ENCODE data around the gene TAF1B. TPM values are rescaled to one million over a fixed set of nuclear protein-coding genes. Genes with fewer than 3 reads are reported as not detected.

TAF1B gene
- total and polyA plus RNA-seq, 10 of the 15 experiments (the other 5 are each of a cell fraction or from before 2014, with no cell fraction given) = 8.1 to 18.3 (median 12.4) TPM

- TF ChIP-seq ESRRA (IDR thresholded peaks at IDR 0.05; ENCODE audit: low read length) (no peak), CBFB (IDR thresholded peaks at IDR 0.05; ENCODE audit: low read depth) (no peak), KAT2A (conservative IDR thresholded peaks at IDR 0.05; ENCODE audit: control insufficient read depth, low read depth, low read length) (no peak)
Observed at GRCh38 chr2:9837451-9837850, 5.8 kb upstream of the TAF1B start (continued).

GRCh38 chr2:9838391-9838790 is 4.9 kb upstream of the TAF1B start:
- no peak for DNase-seq (ENCODE audit: low read depth, low spot score)
- no peaks in the 10 kb centered on the region; a peak in 1 of 4 replicates for H3K27me3 ChIP-seq (replicated peaks in 1 of 2; ENCODE audit: control insufficient read depth in 2 of 2, insufficient read depth in 2 of 2, low read length in 1 of 2)
- ChIA-PET POLR2A (no interaction called here), CTCF (no interaction called here), RAD21 (ENCODE audit: unreplicated experiment) (no interaction called here), SMC1A (ENCODE audit: uncharacterized antibody, unreplicated experiment) (no interaction called here)
- no peak for FAIRE-seq
- H3K4me1 ChIP-seq (ENCODE audit: control insufficient read depth, insufficient read depth, low read length) = no peaks in the 10 kb centered on the region
- no peaks in the 10 kb centered on the region for H3K79me2 ChIP-seq (ENCODE audit: control insufficient read depth, insufficient read depth, low read length)
- BruUV-seq (replicated peaks) = no TSS peak
- no peaks in the 10 kb centered on the region for H3K9me3 ChIP-seq (replicated peaks; ENCODE audit: control insufficient read depth, insufficient read depth, low read length)
- H3K4me3 ChIP-seq = no peak overlapping the region
- no peak for ATAC-seq
- in situ Hi-C loops (cut with MboI) (no loop called here), intact Hi-C loops (cut with micrococcal nuclease; ENCODE audit: unreplicated experiment) (no loop called here)
- H3K36me3 ChIP-seq (ENCODE audit: control insufficient read depth in 2 of 2, insufficient read depth in 2 of 2, low read length in 1 of 2) = no peaks in the 10 kb centered on the region
- H2AFZ ChIP-seq (ENCODE audit: control insufficient read depth, low read depth, low read length) = no peak overlapping the region
- H3K4me2 ChIP-seq (ENCODE audit: control insufficient read depth, insufficient read depth) = no peak overlapping the region
- no peak overlapping the region for H3K27ac ChIP-seq (ENCODE audit: control insufficient read depth, insufficient read depth)
- TF ChIP-seq FOXK2 (IDR thresholded peaks at IDR 0.05) (no peak), RCOR1 (conservative IDR thresholded peaks at IDR 0.05; ENCODE audit: low read depth, low read length) (no peak), HDGF (IDR thresholded peaks at IDR 0.05) (no peak), MAX (IDR thresholded peaks at IDR 0.05; ENCODE audit: low read depth, low read length) (no peak), ETV6 (conservative IDR thresholded peaks at IDR 0.05 in 1 of 2, IDR thresholded peaks at IDR 0.05 in 1 of 2; ENCODE audit: borderline replicate concordance in 1 of 2, low read depth in 1 of 2) (no peak)
- no peak overlapping the region for H3K9ac ChIP-seq (ENCODE audit: control insufficient read depth, insufficient read depth, low read length)
- H4K20me1 ChIP-seq (ENCODE audit: control insufficient read depth, insufficient read depth) = no peaks in the 10 kb centered on the region

All from GM12878 (cell line).